Nephron (organoid): ENCODE measurements around the gene TTLL10.
A peak's percentile ranks its signal among the peaks of the same experiment; 100 is the strongest.

ENCODE experiments used
- H3K27ac Mint-ChIP-seq, 3 experiments: 2 replicates each; pipeline ENCODE4 v1.8.0; 2020; ENCODE audit warnings: mixed read lengths in 3 of 3, mild to moderate bottlenecking in 2 of 3, moderate library complexity in 1 of 3
- H3K27me3 Mint-ChIP-seq: 2 replicates; pipeline ENCODE4 v1.8.0; 2021; ENCODE audit warnings: low read depth, mild to moderate bottlenecking, moderate library complexity, mixed read lengths
- H3K36me3 Mint-ChIP-seq: 2 replicates; pipeline ENCODE4 v1.8.0; 2020; ENCODE audit warnings: low read depth, mixed read lengths
- H3K4me1 Mint-ChIP-seq: 2 replicates; pipeline ENCODE4 v1.8.0; 2020; ENCODE audit warnings: mixed read lengths
- H3K4me3 Mint-ChIP-seq, 3 experiments: 2 replicates each; pipeline ENCODE4 v1.8.0; 2020; ENCODE audit warnings: mild to moderate bottlenecking in 3 of 3, mixed read lengths in 3 of 3, moderate library complexity in 2 of 3
- H3K9me3 Mint-ChIP-seq: 2 replicates; pipeline ENCODE4 v1.8.0; 2020; ENCODE audit warnings: mixed read lengths
- TF ChIP-seq, protein P1 (sequence below), 3 experiments: fragments of 200-600 bp; sonication (generic); IDR thresholded peaks; one replicate each; pipeline ENCODE4 v1.5.0; 2021; ENCODE audit warnings: antibody characterized with exemption in 3 of 3; ENCODE audit not compliant: unreplicated experiment in 3 of 3

Gene TTLL10, protein sequence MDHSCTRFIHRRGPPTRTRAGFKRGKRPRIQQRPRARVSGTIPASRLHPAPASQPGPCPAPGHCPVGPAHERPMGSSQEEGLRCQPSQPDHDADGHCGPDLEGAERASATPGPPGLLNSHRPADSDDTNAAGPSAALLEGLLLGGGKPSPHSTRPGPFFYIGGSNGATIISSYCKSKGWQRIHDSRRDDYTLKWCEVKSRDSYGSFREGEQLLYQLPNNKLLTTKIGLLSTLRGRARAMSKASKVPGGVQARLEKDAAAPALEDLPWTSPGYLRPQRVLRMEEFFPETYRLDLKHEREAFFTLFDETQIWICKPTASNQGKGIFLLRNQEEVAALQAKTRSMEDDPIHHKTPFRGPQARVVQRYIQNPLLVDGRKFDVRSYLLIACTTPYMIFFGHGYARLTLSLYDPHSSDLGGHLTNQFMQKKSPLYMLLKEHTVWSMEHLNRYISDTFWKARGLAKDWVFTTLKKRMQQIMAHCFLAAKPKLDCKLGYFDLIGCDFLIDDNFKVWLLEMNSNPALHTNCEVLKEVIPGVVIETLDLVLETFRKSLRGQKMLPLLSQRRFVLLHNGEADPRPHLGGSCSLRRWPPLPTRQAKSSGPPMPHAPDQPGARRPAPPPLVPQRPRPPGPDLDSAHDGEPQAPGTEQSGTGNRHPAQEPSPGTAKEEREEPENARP

DNA sequence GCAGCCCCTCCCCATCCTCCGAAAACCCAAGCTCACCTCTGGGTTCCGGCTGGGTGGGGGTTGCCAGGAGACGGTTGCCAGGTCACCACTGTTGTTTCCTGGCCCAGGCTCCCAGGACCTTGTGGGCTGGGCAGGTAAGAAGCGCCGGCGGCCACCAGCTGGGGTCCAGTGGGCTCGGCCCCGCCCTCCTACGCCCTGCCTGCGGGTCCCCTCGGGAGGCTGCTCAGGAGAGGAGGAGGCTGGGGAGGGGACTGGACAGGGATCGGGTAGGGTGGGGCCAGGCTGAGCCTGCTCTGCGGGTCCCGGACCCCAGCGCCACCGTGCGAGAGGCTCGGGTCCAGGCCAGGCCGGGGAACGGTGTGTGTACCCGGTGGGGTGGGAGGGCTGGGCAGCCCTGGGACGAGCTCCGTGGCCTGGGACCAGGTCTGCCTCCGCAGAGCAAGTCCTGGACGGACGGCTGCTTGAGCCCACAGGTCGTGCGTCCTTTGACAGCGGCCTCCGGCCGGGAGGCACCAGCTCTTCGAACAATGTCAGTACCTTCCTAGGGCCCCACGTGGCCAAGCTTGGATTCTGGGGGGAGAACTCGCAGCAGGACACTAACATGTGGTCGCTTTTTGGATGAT, at the start of gene TTLL10:
TTLL10 (plus strand) TSS at position 88 of the 623 bp plus-strand sequence. CDS start 5,336 bp downstream, outside the sequence.
- TF ChIP-seq, protein P1, sequence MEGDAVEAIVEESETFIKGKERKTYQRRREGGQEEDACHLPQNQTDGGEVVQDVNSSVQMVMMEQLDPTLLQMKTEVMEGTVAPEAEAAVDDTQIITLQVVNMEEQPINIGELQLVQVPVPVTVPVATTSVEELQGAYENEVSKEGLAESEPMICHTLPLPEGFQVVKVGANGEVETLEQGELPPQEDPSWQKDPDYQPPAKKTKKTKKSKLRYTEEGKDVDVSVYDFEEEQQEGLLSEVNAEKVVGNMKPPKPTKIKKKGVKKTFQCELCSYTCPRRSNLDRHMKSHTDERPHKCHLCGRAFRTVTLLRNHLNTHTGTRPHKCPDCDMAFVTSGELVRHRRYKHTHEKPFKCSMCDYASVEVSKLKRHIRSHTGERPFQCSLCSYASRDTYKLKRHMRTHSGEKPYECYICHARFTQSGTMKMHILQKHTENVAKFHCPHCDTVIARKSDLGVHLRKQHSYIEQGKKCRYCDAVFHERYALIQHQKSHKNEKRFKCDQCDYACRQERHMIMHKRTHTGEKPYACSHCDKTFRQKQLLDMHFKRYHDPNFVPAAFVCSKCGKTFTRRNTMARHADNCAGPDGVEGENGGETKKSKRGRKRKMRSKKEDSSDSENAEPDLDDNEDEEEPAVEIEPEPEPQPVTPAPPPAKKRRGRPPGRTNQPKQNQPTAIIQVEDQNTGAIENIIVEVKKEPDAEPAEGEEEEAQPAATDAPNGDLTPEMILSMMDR (IDR thresholded peaks at IDR 0.05; ENCODE audit: unreplicated experiment in 3 of 3): no peak
- H3K27ac Mint-ChIP-seq: no peak within 1 kb of the TSS
- peak within 1 kb of the TSS in 1 of 3 experiments; percentile 25 for H3K4me3 Mint-ChIP-seq
- H3K9me3 Mint-ChIP-seq: no peaks in the 10 kb centered on the region
- peaks cover 46% of the 10 kb centered on the region for H3K27me3 Mint-ChIP-seq
- peaks cover 11% of the 10 kb centered on the region for H3K4me1 Mint-ChIP-seq
- no peaks in the 10 kb centered on the region for H3K36me3 Mint-ChIP-seq

DNA sequence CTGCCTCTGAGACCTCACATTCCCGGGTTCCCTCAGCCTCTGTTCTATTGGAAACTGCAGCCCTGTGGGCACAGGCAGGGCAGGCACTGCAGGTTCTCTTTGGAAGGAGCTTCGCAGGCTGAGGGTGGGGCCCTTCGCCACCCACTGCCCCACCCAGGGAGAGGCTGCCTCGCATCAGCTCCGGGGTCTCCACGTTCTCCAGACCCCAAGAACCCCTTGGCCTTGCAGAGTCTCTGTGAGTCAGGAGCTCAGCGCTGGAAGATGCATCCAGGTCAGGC, 49.2 kb upstream of the TTLL10 start:
- peaks cover 16% of the 10 kb centered on the region for H3K4me1 Mint-ChIP-seq
- no peak overlapping the region for H3K4me3 Mint-ChIP-seq
- H3K27ac Mint-ChIP-seq: no peak overlapping the region
- TF ChIP-seq, protein P1 (IDR thresholded peaks at IDR 0.05; ENCODE audit: unreplicated experiment in 3 of 3): no peak
- H3K36me3 Mint-ChIP-seq: peaks cover 4% of the 10 kb centered on the region
- H3K27me3 Mint-ChIP-seq: peaks cover 32% of the 10 kb centered on the region
- no peaks in the 10 kb centered on the region for H3K9me3 Mint-ChIP-seq

DNA sequence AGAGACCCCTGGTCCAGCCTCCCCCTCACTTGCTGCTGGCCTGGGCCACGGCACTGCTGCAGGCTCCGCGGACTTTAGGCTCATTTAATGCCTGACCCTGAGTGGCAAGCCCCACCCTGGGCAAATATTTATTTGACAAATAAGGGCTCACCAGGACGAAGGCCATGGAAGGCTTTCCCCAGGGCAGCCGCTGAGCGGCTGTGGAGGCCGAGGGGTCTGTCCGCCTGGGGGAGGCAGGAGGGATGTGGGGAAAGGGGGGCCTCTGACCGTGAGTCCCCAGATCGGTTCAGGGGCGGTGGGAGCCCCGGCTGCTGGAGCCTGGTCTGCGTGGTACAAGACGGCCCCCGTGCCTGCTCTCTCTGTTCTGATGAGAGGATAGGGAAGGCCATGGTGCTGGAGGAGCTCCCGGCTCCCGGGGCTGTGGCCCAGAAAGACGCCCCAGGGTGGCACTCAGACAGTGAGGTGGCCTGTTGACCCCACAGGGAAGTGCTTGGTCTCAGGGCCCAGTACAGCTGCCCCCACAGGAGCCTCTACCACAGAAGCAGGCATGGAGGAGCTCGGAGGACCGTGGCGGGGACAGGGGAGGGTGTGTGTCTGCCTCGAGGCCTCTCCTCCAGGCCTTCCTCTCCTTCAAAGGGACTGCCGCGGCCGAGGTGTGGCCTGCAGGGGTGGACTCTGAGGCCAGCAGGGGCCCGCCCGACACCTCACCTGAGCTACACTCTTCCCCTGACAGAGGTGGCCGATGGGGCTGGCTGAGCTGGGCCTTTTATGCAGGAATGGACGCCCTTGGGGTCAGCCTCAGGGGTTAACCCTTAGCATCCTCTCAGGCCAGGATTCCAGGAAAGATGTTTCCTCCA, 48.7 kb upstream of the TTLL10 start:
- TF ChIP-seq, protein P1 (IDR thresholded peaks at IDR 0.05; ENCODE audit: unreplicated experiment in 3 of 3): no peak
- H3K27ac Mint-ChIP-seq: peak overlapping the region in 1 of 3 experiments; percentile 65
- H3K36me3 Mint-ChIP-seq: peaks cover 4% of the 10 kb centered on the region
- no peaks in the 10 kb centered on the region for H3K9me3 Mint-ChIP-seq
- no peak overlapping the region for H3K4me3 Mint-ChIP-seq
- H3K27me3 Mint-ChIP-seq: peaks cover 27% of the 10 kb centered on the region
- H3K4me1 Mint-ChIP-seq: peaks cover 19% of the 10 kb centered on the region

DNA sequence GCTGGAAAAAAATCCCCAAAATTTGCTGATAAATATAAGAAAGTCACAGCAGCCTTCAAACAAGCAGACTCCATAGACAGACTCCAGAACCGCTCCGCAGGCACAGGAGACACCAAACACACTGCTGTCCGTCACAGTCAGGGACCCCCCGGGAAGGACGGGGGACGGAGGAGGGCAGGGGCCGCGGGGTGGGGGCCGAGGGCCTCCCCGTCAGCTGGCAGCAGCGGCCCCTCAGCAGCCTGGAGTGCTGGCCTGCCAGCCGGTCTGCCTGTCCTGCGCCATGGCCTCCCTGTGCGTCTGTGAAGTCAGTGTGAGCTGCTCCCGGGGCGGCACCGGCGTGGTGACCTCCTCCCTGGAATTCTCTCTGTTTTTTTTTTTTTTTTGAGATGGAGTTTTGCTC, 47.7 kb upstream of the TTLL10 start:
- H3K4me3 Mint-ChIP-seq: no peak overlapping the region
- H3K27me3 Mint-ChIP-seq: peaks cover 25% of the 10 kb centered on the region
- H3K9me3 Mint-ChIP-seq: no peaks in the 10 kb centered on the region
- peaks cover 4% of the 10 kb centered on the region for H3K36me3 Mint-ChIP-seq
- TF ChIP-seq, protein P1 (IDR thresholded peaks at IDR 0.05; ENCODE audit: unreplicated experiment in 3 of 3): no peak
- peak overlapping the region in 2 of 3 experiments; percentile 23 to 54 for H3K27ac Mint-ChIP-seq
- H3K4me1 Mint-ChIP-seq: peaks cover 27% of the 10 kb centered on the region

DNA sequence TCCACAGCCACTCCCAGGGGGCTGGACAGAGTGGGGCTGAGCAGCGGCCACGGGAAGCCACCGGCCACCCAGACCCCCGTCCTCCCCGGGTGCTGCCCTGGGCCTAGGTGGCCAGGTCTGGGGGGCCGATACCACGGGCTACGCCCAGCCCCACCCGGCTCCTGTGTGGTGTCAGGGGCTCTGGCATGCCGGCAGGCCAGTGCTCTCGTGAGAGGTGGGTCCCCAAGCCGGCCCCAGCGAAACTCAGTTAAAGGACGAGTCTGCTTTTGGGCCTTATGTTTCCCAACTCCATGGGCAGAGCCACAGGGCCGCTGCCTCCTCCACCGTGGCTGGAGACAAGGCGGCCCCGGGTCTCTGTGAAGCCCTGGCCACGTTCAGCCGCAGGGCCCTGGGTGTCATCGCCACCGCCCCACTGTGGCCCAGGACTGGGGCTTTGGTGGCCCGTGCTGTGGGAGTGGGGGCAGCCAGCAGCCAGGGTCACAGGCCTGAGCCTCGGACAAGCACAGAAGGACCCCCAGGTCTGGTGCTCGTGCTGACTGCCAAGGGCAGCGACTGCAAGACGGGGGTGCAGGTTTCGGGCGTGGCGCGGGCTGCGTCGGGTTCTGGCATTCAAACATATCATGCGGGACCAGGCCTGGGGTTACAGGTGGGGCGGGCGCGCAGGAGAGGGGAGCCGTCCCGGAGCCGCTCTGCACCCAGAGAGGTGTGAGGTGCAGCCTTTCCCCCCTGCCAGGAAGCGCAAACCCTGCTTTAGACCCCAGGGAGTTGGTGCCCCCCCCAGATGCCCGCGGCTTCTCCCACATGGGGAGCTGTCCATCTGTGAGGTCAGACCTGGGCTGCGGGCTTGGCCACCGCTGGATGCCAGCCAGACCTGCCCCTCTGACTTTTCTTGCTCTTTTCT, 45.9 kb upstream of the TTLL10 start:
- peaks cover 42% of the 10 kb centered on the region for H3K4me1 Mint-ChIP-seq
- H3K9me3 Mint-ChIP-seq: no peaks in the 10 kb centered on the region
- H3K4me3 Mint-ChIP-seq: peak overlapping the region; percentile 74 to 82 (median 80)
- H3K27me3 Mint-ChIP-seq: peaks cover 21% of the 10 kb centered on the region
- TF ChIP-seq, protein P1 (IDR thresholded peaks at IDR 0.05; ENCODE audit: unreplicated experiment in 3 of 3): no peak
- peaks cover 4% of the 10 kb centered on the region for H3K36me3 Mint-ChIP-seq
- H3K27ac Mint-ChIP-seq: peak overlapping the region; percentile 99 to 100 (median 100)
